ENCODE data around the gene LCE1A.

DNA sequence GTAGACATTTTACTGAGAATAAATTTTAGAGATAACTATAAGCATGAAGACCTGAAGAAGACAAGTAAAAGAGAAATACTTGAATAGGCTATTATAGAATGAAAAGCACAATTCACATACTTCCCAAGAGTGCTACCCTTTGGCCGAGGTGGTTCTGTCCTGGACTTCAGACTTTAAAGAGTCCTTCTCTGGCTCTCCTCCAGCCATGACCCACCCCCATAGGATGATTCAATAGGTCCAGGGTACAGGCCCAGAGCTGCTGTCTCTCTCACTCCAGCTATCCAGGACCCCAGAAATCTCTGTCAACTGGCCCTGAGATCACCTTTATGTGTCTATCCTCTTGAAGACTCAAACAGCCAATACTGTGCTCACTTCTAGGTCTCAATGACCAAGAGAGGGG lies 49.6 kb downstream of the LCE1A start:
- TF ChIP-seq, protein P1, sequence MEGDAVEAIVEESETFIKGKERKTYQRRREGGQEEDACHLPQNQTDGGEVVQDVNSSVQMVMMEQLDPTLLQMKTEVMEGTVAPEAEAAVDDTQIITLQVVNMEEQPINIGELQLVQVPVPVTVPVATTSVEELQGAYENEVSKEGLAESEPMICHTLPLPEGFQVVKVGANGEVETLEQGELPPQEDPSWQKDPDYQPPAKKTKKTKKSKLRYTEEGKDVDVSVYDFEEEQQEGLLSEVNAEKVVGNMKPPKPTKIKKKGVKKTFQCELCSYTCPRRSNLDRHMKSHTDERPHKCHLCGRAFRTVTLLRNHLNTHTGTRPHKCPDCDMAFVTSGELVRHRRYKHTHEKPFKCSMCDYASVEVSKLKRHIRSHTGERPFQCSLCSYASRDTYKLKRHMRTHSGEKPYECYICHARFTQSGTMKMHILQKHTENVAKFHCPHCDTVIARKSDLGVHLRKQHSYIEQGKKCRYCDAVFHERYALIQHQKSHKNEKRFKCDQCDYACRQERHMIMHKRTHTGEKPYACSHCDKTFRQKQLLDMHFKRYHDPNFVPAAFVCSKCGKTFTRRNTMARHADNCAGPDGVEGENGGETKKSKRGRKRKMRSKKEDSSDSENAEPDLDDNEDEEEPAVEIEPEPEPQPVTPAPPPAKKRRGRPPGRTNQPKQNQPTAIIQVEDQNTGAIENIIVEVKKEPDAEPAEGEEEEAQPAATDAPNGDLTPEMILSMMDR (IDR thresholded peaks at IDR 0.05; ENCODE audit: low read depth, low read length, poor library complexity, severe bottlenecking), result no peak
- no peak for TF ChIP-seq EZH2phosphoT487 (IDR thresholded peaks at IDR 0.05; ENCODE audit: borderline replicate concordance, low read length)
